NCI-H146 treated with DMSO at 0.1 percent for 48 hours (cell line): ENCODE data around the gene ADAM22.
"Not testable (repeated sequence)": the region's sequence is repeated elsewhere in the genome, so short reads cannot be mapped to it uniquely, and the experiment has no call there.

Experiments
- DNase-seq: peaks from one replicate; lab custom pipeline; 2025; ENCODE audit not compliant: unreplicated experiment; lab: John Stamatoyannopoulos, UW

ADAM22 gene

DNA sequence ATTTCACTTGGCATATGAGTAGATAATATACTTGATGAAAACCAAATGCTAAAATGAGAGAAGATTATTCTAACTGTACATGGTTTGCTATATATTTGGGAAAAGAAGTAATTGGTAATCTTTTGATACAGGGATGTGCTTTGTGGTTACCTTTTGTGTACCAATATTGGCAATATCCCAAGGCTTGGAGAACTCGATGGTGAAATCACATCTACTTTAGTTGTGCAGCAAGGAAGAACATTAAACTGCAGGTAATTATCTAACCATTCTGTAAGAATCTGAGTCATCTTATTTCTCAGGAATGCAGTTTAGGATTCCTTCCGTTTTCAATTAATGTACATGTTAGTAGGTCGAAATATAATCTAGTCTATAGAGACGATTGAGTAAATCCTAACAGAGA is 221.7 kb downstream of the ADAM22 start:
- no peak for DNase-seq

DNA sequence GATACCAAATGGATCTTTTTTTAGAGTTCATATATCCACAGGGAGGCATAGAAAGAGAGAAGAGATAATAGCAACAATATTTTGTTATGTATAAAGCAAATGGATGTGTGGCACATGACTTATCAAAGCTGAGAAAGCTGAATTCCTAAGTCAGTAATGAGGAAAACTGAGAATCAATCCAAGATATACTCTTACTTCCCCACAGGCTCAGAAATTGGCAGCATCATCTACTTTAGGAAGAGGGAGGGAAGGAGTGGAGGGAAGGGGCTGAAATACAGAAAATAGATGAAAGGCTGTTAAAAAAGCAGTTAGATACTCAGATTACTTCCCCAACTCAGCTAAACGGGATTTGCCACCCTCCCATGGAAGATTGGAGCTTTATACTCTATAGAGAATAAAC is 222.3 kb downstream of the ADAM22 start:
- no peak for DNase-seq

DNA sequence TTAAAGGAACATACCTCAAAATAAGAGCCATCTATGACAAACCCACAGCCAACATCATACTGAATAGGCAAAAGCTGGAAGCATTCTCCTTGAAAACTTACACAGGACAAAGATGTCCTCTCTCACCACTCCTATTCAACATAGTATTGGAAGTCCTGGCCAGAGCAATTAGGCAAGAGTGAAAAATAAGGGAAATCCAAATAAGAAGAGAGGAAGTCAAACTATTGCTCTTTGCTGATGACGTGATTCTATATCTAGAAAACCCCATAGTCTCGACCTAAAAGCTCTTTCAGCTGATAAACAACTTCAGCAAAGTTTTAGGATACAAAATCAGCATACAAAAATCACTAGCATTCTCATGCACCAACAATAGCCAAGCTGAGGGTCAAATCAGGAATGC is 225.7 kb downstream of the ADAM22 start:
- DNase-seq, result not testable (repeated sequence)

DNA sequence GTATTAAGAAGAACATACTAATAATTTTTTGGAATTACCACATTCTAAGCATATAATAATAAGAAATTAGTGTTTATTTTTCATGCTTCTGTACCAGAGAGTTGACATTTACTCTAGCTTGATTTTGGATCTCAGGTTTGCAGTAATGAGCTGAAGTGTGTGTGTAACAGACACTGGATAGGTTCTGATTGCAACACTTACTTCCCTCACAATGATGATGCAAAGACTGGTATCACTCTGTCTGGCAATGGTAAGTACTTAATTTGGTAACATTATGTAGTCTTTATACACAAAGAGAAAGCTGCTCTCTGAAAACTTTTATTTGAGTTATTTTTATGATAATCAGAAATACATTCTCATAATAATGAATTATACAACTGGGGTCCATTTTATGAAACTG is 231.6 kb downstream of the ADAM22 start:
- DNase-seq, result no peak

DNA sequence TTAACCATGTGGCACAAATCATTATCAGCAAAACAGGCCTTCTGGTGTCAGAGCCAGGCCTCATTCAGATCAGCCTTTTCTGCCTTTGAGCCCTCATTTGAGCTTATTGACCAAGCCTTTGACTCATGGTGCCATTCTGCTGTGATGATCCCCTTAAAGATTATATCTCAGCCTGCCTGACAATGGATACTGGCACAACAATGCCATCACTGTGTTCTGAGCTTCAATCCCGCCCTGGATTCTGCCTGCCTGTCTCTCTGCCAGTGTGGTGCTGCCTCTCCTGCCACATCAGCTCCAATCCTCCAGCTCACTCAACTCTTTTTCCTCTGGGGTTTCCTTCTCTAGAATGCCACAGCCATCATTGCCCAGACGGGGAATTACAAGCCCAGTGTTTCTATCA is 233.2 kb downstream of the ADAM22 start:
- no peak for DNase-seq

DNA sequence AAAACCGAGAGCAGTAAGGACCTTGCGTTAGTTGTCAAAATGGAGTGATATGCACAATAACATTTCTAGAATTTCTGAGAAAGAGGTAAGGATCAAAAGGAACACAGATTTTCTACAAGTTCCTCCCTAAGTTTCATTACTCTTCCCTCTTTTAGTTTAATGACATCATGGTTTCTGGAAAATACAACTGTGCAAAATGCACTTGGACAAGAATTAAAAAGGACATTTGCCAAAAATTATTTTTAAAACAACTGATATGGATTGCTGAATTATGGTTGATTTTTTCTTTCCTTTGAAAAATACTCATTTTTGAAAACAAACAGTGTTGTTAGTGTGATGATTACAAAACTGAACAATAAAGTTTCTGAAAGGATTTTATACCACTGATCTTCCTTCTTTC is 233.7 kb downstream of the ADAM22 start:
- no peak for DNase-seq

DNA sequence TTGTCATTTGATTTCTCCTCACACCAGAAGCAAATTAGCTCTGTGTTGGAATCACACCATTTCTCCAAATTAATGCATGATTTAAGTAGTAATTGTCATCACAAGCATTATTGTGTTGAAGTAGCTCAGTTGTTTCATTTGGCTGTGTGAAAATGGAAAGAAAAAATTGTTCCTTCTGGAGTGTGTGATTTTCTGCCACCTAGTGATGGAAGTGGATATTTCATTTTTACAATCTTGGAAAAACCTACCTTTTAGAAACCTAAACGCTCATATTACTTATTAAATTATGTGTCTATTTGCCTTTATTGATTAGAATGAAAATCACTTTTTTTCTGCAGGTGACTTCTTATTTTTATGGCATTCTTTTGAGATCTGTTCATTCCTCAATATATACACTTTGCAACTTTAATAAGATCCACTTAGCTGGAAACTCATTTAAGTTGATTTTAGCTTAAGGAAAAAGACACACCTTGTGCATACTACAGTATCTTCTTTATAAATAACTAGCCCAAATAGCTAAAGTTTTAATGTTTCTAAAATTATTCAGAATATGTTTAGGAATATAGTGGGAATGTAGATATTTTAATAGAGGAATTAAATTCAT is 235.8 kb downstream of the ADAM22 start:
- DNase-seq, result no peak

DNA sequence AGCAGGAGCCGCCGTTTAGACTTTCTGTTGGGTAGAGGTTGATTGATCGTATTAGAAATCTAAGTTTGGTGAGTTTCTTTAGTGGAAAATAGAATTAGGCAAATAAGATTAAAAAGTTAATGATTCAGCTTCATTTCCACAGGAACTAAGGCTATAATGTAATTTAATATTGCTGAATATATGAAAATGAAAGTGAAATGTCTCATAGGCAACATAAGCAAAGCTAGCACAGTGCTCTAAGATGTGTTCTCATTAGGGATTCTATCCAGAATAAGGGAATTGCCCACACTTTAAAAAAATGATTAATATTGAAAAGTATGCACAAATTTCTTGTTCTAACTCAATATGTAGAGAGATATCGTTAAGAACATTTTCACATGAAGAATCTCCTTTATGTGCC is 238.8 kb downstream of the ADAM22 start:
- no peak for DNase-seq

DNA sequence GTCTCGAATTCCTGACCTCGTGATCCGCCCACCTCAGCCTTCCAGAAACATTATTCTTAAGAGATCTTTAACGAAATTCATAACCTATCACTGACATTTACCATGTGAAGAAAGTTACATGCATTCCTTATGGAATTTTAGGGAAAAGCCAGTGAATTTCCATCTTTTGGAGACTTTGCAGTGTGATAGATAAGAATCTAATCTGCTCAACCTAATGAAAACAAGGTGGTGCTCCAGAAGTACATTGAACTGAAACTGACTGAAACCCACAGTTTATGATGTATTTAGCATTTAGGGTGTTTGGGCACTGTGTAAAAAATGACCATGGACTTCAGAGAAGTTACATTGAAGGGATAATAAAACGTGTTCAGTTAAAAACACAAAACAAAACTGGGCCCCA is 242.1 kb downstream of the ADAM22 start:
- DNase-seq, result no peak

DNA sequence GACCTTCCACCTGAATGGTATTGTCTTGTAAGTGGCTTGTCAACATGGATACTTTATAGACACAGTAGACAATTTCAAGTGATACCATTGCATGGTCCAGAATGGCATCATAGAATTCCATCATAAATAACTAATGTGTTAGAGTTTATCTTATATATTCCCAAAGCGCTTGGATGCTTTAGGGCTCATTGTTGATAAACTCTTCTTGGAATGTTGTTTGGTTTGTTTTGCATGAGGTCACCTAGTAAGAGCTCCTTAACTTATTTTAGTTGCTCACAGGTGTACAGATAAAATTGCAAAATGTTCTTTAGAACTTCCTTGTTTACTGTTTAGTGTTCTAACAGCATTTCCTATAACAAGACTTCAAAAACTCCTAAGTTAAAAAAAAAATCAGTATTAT is 249.0 kb downstream of the ADAM22 start:
- DNase-seq, result no peak

DNA sequence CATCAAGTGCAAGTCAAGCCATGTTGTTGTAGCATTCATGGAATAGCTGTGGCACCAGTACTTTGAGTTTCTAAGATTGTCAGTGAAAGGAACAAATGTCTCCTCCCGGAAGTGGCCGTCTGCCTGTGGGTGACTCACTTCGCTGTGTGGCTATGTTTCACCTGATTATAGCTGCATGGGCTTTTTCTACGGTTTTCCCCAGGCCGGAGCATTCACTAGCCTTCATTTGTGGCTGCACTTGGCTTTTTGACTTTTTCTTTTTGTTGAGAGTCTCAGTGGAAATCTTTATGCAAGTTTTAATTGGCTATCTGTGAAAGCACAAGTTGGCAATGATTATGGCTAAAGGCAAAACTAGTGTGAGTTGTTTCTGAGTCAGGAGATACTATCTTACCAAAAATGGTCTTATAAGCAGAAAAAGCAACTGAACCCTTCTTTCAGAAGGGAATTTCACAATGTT is 250.8 kb downstream of the ADAM22 start:
- no peak for DNase-seq

DNA sequence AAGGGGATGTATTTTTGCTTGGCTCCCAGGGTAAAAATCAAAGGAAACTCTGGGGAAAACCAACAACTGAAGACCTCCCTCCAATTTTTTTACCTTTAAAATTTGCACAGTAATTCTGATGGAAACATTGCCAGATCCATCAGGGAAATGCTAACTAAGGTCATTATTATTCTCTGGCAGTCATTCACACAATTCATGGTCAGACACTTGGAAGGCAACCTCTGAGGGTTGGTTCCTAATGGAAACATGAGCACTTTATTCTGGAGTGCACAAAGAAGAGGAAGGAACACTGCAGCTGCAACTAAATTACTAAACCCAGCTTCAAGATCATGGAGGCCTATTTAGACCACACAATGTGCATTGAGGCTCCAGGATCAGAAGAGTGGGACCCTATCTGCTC is 251.6 kb downstream of the ADAM22 start:
- DNase-seq, result no peak

DNA sequence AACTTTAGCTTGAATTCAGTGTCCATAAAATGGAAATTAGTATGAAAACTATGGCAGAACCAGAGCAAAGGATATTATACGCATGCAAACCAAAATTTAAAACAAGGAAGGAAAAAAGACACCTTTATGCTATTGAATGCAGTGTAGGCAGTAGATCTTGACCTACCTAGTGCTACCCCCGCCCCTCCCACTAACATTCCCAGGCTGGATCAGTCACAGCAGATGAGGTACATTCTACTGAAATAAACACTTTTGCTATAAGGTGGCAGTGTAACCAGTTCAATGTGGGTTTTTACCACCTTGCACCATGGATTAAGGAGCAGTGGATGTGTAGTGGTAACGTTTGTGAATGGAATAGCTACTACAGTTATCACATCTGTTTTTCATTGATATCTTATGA is 257.9 kb downstream of the ADAM22 start:
- DNase-seq, result no peak

DNA sequence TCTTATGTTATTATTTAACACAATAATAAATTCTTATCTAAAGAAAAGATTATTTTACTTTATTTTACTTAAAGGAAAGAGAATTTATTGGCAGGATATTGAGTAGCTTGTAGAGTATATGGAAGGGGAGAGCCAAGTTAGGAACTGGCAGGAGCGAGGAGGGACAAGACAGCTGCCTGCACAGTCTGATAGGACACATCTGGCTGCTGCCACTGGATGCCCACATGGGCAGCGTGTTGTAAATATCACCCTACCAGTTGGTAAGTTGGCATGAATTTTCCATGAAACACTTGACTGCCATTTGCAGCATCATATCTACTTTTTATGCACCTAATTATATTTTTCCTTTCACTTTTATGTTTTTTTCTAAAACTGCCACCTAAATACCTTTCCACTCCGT is 266.2 kb downstream of the ADAM22 start:
- no peak for DNase-seq

DNA sequence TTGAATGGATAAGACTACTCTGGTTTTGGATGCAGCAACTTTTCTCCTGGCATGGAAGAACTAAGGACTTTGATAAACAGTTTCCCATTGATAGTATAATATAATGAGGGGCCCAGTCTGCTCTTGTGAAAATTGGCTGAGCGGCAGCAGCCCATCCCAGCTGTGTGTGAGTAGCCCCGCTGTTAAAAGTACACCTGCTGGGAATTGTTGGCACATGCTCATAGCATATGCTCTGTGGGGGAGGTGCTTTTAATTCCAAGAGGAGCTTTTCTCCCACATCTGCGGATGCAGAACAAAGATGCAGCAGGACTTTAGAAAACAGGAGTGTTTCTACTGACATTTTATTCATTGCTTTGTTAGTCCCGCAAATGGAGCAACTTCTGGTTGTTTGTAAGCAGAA is 266.7 kb downstream of the ADAM22 start:
- peak; percentile 89 for DNase-seq

DNA sequence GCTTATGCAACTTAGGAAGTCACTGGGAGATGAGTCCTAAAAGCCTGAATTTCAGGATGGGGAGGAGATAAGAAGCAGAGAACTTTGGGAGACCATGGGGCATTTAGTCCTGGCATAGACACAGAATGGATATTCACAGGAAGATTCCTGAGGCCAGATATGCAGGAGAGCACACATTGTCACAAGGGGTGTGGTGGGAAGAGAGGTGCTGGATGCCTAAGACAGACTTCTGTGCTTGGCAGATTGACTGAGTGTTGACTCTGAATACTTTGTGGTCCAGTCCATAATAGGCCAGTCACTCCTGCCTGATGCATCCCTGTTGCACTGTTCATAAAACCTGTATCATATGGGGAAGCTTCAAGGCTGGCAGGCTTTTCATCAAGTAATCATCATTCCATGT is 267.3 kb downstream of the ADAM22 start:
- DNase-seq, result no peak

DNA sequence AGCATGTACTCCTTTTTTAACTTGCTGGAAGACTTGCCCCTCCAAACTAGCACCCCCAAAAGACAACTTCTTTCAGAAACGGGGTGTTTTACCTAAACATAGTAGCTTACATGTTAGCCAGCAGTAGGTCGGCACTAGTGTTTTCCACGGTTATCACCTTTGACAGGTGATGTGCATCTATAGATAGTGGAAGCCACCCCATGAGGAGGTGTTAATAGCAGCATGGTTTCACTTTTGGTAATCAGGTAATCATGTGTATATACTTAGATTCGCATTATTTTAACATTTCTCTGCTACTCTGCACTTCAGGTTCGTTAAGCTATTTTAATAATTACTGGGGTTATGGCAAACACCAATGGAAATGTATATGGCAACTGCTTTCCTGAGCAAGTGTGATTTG is 268.2 kb downstream of the ADAM22 start:
- no peak for DNase-seq

DNA sequence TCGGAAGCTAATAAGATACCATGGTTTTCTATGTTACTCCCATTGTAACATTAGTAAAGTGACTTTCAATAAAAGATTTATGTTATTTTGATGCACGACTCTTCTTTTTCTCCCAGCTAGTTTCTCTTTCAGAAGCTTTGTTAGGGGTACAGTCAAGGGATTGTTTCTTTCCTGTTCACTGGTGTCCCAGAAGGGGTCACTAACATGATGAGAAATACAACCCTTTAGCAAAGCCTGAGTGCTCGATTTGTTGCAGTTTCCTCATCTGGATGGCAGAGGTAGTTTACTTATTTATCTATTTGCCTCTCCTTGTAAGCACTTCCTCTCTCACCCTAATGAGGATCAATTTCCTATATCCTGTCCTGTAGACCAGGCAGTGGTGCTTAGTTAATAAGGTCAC is 268.7 kb downstream of the ADAM22 start:
- DNase-seq, result no peak

DNA sequence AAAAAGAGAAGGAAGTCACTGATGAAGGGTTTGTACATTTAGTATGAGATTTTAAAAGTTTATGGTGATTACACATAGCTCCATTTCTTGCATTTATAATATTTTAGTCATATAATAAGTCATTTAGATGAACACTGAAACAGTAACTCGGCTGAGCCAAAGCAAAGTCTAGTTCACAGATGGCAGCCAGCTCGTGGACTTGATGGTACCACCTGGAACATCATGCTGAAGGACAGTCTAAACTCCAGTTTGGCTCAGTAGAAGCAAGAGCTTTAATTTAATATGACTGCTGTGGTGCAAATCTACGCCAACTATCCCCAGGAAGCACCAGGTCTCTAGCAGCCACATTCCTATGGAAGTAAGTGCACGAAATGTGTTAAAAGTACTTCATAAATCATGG is 269.4 kb downstream of the ADAM22 start:
- no peak for DNase-seq

DNA sequence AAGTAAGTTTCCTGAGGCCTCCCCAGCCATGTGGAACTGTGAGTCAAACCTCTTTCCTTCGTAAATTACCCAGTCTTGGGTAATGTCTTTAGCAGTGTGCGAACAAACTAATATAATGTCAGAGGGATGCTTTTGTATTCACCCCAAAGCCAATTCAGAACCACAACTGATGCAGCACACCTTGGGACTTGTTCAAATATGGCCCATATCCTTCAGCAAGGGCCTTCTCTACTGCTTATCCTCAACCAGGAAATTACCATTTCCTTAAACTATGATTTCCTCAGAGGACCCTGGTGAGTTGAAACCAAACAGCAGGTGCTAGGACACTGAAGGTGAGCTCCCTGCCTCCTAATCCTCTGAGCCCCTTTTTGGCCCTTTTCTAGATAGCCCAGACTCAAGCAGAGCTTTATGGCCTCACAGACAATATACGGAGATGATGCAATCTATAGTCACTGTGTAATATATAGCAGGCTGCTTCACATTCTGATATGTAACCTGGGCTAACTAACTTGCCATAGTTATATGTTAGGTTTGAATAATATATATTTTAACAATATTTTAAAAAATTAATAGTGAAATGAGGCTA is 270.6 kb downstream of the ADAM22 start:
- no peak for DNase-seq

DNA sequence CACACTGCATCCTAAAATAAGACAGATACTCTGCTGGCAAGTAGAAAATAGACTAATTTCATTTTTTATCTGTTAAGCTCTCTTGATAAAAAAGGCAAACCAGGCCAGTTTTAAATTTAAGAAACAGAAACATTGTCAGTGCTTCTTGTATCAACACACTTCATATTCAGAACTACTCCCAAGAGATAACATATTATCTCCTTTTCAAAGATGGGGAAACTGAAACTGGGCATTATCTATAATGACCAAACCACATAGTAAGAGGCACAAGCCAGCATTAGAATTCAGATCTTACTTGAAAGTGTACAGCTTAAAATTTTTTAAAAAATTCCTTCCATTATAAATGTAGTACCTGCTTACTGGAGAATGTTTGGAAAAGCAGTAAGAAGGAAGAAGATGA is 271.1 kb downstream of the ADAM22 start:
- DNase-seq, result no peak

DNA sequence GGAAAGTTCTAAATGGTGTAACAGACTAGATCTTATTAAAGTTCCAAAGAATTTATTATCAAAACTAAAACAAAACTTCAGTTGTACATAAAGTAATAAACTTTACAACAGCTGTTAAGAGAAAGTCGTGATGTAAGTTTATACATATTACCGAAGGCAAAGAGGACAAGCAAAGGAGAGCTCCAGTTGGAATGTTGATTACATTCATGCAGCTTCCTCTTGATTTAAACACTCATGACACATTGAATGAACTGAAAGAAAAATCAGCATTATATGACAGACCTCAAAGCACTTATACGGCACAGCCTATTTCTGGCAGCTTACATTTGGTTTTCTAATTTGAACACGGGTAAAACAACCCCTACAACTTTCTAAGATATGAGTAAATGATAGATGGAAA is 272.2 kb downstream of the ADAM22 start:
- DNase-seq, result no peak

DNA sequence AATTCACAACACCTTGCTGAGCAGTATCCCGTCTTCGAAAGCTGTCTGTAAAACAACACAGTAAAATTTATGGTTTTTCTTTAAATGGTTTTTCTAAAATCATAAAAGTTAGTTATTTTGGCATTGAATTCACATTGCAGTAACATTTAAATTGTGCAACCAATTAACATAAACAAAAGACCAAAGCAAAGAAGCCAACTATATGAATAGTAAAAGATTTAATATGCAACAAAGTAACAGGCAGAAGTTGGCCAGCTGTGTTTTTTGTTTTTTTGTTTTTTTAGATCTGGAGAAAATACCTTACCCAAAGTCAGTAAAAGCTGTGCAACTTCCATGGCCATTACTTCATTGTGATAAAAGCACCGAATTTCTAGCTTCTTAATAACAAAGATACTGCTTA is 274.5 kb downstream of the ADAM22 start:
- DNase-seq, result no peak
